GM18873 (cell line): Measurements from ENCODE around the gene GTF2IRD1.
"Not testable (repeated sequence)": the region's sequence is repeated elsewhere in the genome, so short reads cannot be mapped to it uniquely, and the experiment has no call there.

Experiments used
- ATAC-seq: cut with Tn5 transposase; IDR thresholded peaks from one replicate; pipeline ENCODE4 v1.9.1; 2021; ENCODE audit warnings: mild to moderate bottlenecking, moderate library complexity, moderate number of reproducible peaks; ENCODE audit not compliant: unreplicated experiment, low FRiP score

The GTF2IRD1 gene

DNA sequence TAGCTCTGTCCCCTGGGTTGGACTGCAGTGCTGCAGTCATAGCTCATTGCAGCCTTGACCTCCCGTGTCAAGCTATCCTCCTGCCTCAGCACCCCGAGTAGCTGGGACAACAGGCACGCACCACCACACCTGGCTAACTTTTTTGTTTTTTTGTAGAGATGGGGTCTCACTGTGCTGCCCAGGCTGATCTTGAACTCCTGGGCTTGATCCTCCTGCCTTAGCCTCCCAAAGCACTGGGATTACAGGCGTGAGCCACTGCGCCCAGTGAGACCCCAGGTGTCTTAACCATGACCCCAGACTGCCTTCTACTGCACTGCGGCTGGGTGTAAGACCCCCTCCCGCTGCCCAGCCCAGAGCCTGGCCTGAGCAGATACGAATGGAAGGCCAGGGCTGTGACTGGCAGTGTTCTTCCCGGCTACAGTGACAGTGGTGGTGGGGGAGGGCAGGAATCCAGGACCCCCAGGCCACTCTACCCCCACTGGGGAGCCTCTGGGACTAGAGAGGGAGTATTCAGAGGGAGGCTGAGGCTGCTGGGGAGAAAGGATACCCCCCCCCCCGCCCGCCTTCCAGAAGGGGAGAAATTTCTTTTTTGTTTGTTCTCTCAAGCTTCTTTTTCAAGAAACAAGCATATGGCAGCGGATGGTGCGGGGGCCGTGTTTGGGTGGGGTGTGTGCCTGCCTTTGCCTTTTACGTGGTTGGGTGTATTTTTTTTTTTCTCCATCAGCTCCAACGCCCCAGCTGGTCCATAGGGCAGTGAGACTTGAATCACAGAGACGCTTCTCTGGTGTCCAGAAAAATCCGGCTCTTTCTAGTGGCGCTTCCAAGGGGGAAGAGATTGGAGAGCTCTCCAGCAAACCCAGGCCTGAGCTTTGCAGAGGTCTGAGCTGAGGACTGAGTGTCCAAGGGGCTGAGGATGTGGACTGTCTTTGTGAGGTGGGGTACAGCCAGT is 36.6 kb downstream of the GTF2IRD1 start:
- no peak for ATAC-seq

GRCh38 chr7:74491490-74491889 is 37.8 kb downstream of the GTF2IRD1 start:
- not testable (repeated sequence) for ATAC-seq

DNA sequence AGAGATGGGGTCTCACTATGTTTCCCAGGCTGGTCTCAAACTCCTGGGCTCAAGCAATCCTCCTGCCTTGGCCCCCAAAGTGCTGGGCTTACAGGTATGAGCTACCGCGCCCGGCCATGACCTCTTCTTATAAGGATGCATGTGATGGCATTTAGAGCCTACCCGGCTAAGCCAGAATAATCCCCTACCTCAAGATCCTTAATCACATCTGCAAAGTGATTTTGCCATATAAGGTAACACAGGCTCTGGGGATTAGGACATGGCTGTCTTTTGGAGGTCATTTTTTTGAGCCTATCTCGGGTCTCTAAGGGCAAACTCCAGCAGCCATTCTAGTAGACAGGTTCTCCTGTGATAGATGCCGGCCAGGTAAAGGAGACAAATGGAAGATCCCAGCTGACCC is 39.6 kb downstream of the GTF2IRD1 start:
- ATAC-seq: no peak

DNA sequence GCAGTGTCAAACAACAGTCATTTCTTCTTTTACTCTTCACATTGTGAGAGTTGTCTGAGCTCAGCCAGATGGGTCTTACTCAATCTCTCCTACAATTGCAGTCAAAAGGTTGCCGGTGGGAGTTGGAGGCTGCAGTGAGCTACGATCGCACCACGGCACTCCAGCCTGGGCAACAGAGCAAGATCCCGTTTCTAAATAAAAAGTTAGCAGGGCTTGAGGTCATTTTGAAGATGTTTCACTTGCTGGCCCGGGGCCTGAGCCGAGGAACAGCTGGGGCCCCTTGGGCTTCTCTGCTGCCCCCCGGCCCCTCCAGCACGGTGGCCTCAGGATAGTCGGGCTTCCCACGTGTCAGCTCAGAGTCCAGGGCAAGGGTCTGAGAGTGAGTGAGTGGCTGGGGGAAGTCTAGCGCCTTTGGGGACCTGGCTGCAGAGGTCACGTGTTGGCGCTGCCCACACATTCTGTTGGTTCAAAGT is 40.4 kb downstream of the GTF2IRD1 start:
- ATAC-seq: no peak

DNA sequence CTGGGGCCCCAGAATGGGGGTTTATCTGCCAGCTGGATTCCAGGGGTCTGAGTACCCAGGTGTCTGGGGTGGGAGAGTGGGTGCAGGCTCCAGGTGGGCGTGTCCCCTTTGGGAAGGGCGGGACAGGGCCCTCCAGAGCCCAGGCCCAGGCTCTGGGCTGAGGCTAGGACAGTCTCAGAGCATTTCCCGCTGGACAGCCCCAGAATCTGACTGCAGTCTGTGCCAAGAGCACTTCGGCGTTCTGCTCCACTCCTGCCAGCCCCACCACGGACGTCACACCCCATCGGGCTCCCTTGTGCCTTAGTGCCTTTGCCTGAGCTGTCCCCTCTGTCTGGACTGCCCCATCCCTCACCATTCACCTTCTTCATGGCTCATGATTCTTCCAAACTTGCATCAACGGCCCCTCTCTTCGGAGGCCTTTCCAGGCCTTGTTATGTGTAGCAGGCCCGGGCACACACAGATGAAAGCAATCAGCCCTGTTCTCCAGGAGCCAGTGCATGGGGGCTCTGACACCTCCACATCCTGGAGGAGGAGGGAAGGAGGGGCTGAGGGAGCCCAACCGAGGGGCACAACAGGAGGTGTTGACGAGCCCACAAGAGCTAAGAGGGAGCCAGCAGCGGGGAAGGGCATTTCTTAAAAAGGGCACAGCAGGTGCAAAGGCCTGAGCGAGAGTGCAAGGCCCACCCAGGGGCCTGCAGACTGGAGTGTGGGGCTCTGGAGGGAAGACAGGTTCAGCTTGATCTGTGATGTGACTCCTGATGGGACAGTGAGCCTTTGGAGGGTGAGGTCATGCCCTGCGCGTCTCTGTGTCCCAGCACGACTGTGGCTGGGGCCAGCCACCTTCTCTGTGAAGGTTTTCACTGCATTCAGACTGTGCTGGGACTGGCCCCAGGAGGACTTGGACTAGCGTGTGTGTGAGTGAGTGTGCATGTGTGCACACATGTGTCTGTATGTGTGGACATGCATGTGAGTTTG is 41.7 kb downstream of the GTF2IRD1 start:
- no peak for ATAC-seq

DNA sequence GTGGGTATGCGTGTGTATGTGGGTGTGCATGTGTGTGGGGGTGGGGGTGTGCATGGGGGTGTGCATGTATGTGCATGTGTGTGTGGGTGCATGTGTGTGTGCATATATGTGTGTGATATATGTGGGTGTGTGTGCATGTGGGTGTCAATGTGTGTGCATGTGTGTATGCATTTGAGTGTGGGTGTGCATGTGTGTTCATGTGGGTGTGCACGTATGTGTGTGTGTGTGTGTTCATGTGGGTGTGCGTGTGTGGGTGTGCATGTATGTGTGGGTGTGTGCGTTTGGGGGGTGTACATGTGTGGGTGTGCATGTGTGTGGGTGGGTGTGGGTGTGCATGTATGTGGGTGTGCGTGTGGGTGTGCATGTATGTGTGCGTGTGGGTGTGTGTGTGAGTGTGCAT is 42.6 kb downstream of the GTF2IRD1 start:
- no peak for ATAC-seq

DNA sequence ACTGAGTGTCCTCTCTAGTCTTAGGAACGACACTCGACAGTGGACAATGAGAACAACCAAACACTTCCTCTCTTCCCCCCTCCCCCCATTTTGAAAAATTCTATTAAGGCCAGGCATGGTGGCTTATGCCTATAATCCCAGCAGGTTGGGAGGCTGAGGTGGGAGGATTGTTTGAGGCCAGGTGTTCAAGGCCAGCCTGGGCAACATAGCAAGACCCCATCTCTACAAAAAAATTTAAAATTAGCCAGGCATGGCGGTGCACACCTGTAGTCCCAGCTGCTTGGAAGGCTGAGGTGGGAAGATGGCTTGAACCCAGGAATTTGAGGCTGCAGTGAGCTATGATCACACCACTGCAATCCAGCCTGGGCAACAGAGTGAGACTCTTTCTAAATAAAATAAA is 43.1 kb downstream of the GTF2IRD1 start:
- not testable (repeated sequence) for ATAC-seq

DNA sequence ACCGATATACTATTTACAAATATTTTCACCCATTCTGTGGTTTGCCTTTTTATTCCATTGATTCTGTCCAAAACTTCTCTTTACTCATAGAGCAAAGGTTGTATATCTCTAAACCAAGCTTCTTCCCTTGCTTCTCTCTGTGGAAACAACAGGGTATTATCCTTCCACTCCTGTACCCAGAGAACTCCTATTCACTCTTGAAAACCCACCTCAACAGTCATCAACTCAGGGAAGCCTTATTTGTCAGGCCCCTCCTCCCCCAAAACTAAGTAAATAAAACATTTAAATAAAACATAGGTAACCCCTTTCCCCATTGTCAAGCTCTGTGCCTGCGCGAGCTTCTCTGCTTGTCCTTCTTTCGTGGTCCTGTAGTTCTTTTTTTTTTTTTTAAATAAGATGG is 44.6 kb downstream of the GTF2IRD1 start:
- ATAC-seq: no peak

DNA sequence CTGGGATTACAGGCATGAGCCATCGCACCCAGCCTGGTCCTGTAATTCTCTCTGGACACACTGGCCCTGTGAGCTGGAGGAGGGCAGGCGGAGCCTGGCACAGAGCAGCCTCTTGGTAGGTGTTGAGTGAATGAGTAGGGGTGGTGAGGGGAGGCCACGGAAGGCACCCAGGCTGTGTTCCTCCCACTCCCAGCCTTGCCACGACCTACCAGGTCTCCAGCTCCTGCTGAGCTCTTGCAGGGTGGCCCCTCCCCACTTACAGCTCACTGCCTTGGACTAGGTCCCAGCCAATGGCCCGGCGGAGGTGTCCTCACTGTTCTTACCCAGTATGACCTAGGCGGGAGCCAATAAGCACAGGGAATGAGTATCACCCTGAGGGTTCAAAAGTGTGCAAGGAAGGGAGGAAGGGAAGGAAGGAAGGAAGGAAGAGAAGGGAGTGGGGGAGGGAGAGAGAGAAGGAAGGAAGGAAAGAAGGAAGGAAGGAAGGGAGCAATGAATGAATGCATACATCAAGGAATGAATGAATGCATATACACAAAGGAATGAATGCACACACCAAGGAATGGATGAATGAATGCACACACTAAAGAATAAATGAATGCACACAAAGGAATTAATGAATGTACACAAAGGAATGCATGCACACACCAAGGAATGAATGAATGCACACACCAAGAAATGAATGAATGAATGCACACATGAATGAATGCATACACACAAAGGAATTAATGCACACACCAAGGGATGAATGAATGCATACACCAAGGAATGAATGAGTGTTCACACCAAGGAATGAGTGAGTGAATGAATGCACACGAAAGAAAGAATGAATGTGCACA is 45.5 kb downstream of the GTF2IRD1 start:
- ATAC-seq: no peak

DNA sequence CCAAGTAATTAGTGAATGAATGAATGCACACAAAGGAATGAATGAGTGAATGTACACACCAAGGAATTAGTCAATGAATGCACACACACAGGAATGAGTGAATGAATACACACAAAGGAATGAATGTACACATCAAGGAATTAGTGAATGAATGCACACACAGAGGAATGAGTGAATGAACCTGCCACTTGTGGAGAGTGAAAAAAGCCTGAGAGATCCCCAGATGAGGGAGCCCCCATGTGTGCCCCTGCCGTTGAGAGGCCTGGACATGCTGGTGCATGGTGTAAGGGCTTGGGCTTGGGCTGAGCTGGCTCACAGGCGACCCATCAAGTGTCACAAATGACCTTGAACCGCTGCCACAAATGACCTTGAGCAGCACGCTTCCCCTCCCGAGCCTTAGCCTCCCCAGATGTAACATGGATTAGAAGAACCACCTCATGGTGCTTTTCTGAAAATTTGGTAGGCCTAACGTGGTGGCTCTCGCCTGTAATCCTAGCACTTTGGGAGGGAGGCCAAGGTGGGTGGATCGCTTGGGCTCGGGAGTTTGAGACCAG is 46.2 kb downstream of the GTF2IRD1 start:
- no peak for ATAC-seq

GRCh38 chr7:74501298-74501697 is 47.6 kb downstream of the GTF2IRD1 start:
- ATAC-seq: no peak

DNA sequence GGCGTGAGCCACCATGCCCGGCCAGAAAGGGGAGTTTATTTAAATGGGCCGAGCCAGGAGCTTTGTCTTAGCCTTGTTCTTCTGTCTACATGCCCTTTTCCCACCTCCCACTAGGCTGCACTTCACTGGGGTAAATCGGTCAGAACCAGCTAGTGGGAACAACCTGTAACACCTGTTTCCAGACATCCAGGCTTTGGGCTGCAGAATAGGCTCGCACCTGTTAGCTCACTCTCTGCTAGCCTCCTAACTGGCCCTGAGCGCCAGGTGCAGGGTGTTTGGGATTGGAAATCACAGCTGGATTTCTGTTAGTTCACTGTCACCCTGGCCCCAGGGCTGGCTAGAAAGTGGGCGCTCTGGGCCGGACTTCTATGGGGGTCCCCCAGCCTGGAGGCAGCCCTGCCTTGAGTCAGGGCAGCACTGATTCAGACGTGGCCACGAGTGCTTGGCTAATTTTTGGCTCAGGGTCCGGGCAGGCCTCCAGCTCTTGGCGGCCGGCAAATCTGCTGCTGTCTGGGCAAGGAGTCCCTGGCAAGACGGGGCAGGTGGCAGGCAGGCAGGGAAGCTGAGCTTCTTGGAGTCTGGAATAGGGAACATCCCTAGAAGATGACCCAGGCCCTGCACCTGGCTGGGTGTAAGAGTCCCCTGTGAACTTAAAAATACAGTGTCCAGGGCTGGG is 48.6 kb downstream of the GTF2IRD1 start:
- ATAC-seq: no peak

GRCh38 chr7:74503061-74503460 is 49.4 kb downstream of the GTF2IRD1 start:
- ATAC-seq: no peak

DNA sequence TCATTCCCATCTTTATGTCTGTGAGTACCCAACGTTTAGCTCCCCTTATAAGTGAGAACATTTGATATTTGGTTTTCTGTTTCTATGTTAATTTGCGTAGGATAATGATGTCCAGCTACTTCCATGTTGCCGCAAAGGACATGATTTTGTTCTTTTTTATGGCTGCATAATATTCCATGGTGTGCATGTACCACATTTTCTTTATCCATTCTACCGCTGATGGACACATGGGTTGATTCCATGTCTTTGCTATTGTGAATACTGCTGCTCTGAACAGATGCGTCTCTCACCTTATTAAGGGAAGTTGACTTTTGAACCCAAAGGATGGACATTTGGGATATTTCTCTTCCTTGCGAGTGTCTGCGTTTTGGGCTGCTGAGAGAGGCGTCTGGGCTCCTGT is 50.2 kb downstream of the GTF2IRD1 start:
- no peak for ATAC-seq

GRCh38 chr7:74505471-74506324 is 52.0 kb downstream of the GTF2IRD1 start:
- ATAC-seq: no peak

GRCh38 chr7:74506325-74506724 is 52.6 kb downstream of the GTF2IRD1 start:
- ATAC-seq: no peak

- ATAC-seq: no peak
These were observed 54.0 kb downstream of the GTF2IRD1 start for GRCh38 chr7:74507538-74508319.

DNA sequence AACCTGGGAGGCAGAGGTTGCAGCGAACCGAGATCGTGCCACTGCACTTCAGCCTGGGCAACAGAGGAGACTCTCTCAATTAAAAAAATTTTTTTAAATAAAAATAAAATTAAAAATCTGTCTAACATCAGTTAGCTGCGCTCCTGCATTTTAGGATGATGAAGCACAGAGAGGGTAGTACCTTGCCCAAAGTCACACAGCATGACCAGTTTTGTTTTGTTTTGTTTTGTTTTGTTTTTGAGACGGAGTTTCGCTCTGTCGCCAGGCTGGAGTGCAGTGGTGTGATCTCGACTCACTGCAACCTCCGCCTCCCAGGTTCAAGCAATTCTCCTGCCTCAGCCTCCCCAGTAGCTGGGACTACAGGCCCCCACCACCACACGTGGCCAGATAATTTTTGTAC is 55.7 kb downstream of the GTF2IRD1 start:
- not testable (repeated sequence) for ATAC-seq
